Mesothelial cell of epicardium (in vitro differentiated cells): ENCODE measurements around the gene FOXF2. TPM values are rescaled to one million over a fixed set of nuclear protein-coding genes. Genes with fewer than 3 reads are reported as not detected.

ENCODE experiments used
- DNase-seq, 2 experiments: peaks; one replicate each; pipeline ENCODE4 v3.0.0; 2021; ENCODE audit warnings: low spot score in 2 of 2; ENCODE audit not compliant: unreplicated experiment in 2 of 2
- H3K27ac Mint-ChIP-seq: 2 replicates; pipeline ENCODE4 v1.8.0; 2021; ENCODE audit warnings: mixed read lengths
- H3K27me3 Mint-ChIP-seq: 2 replicates; pipeline ENCODE4 v1.8.0; 2021; ENCODE audit warnings: low read depth, mixed read lengths
- H3K36me3 Mint-ChIP-seq: 2 replicates; pipeline ENCODE4 v1.8.0; 2021; ENCODE audit warnings: mixed read lengths
- H3K4me1 Mint-ChIP-seq: 2 replicates; pipeline ENCODE4 v1.8.0; 2021; ENCODE audit warnings: mixed read lengths
- H3K4me3 Mint-ChIP-seq: 2 replicates; pipeline ENCODE4 v1.8.0; 2021; ENCODE audit warnings: mild to moderate bottlenecking, moderate library complexity, mixed read lengths
- H3K9me3 Mint-ChIP-seq: 2 replicates; pipeline ENCODE4 v1.8.0; 2021; ENCODE audit warnings: mixed read lengths
- total RNA-seq: library from RNA; stranded (reverse); gene quantifications from 3 replicates; pipeline ENCODE4 v1.2.1, GENCODE V29; 2021
- TF ChIP-seq, protein P1 (sequence below): fragments of 200-600 bp; sonication (generic); IDR thresholded peaks from one replicate; pipeline ENCODE4 v1.5.0; 2021; ENCODE audit warnings: antibody characterized with exemption; ENCODE audit not compliant: unreplicated experiment

Gene FOXF2
- total RNA-seq, 1 donor from 2014 or later = 0.13 TPM

DNA sequence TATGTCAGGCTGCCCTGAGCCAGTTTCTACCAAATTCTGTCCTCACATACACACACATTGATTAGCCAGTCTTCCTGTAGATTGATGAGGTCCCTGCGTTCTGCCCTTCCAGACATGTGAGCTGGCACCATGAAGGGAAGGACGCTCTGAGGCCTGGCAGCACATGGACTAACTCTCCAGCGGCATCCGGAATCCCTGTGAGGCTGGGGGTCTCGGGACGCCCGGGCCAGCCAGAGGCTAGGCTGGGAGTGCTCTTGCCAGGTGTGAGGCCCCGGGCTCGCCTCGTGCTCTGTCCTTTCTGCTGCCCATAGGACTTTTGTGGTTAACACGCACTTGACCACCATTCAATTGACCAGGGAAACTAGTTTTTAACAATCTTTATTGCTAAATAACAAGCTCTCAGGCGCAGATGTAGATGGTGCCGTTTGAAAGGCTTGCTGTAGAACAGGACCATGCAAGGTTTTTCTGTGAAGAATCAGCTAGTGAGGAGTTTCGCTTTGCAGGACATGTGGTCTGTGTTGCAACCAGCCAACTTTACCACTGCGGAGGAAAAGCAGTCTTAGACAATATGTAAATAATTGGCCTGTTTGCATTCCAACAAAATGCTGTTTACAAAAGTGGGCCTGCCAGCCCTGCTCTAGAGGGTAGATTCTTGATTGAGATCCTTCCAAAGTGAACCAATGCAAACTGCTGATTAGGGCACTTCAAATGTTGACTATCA is 29.3 kb downstream of the FOXF2 start:
- Mint-ChIP-seq H3K4me3 (no peak overlapping the region), H3K27ac (no peak overlapping the region), H3K27me3 (peaks cover 30% of the 10 kb centered on the region), H3K36me3 (no peaks in the 10 kb centered on the region), H3K9me3 (peaks cover 13% of the 10 kb centered on the region), H3K4me1 (no peaks in the 10 kb centered on the region)
- TF ChIP-seq, protein P1, sequence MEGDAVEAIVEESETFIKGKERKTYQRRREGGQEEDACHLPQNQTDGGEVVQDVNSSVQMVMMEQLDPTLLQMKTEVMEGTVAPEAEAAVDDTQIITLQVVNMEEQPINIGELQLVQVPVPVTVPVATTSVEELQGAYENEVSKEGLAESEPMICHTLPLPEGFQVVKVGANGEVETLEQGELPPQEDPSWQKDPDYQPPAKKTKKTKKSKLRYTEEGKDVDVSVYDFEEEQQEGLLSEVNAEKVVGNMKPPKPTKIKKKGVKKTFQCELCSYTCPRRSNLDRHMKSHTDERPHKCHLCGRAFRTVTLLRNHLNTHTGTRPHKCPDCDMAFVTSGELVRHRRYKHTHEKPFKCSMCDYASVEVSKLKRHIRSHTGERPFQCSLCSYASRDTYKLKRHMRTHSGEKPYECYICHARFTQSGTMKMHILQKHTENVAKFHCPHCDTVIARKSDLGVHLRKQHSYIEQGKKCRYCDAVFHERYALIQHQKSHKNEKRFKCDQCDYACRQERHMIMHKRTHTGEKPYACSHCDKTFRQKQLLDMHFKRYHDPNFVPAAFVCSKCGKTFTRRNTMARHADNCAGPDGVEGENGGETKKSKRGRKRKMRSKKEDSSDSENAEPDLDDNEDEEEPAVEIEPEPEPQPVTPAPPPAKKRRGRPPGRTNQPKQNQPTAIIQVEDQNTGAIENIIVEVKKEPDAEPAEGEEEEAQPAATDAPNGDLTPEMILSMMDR = no peak
- peak in 1 of 2 experiments; percentile 14 for DNase-seq

DNA sequence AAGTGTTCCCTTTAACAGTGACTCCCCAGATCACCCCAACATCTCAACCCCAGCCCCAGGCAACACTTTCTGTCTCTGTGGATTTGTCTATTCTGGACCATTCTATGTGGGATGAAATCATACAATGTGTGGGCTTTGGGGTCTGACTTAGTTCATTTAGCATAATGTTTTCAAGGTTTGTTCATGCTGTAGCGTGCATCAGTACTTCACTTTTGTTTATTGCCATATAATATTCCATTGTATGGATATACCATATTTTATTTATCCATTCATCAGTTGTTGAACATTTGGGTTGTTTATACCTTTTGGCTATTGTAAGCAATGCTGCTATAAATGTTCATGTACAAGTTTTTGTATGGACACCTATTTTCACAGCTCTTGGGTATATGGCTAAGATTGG is 31.0 kb downstream of the FOXF2 start:
- Mint-ChIP-seq H3K27me3 (peaks cover 30% of the 10 kb centered on the region), H3K4me3 (no peak overlapping the region), H3K36me3 (no peaks in the 10 kb centered on the region), H3K27ac (no peak overlapping the region), H3K4me1 (no peaks in the 10 kb centered on the region), H3K9me3 (peaks cover 13% of the 10 kb centered on the region)
- TF ChIP-seq, protein P1 = no peak
- no peak for DNase-seq

DNA sequence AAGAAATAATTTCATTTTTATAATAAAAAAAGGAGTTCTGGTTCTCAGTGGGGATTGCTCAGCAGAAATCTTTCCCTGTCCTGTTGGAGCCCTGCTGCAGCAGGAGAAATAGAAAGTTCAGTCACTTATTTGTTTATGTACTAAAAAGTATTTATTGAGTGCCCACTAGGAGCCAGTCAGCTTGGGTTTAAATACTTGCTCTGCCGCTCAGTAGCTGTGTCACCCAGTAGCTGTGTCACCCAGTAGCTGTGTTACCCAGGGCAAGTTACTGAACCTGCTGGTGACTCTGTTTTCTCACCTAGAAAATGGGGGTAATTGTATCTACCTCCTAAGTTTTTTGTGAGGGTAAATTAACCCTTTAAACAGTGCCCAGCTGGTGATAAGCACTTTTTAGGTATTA is 32.9 kb downstream of the FOXF2 start:
- peak in 1 of 2 experiments; percentile 20 for DNase-seq
- peaks cover 13% of the 10 kb centered on the region for H3K9me3 Mint-ChIP-seq
- TF ChIP-seq, protein P1 = no peak
- H3K36me3 Mint-ChIP-seq = no peaks in the 10 kb centered on the region
- no peak overlapping the region for H3K4me3 Mint-ChIP-seq
- H3K27ac Mint-ChIP-seq = no peak overlapping the region
- H3K4me1 Mint-ChIP-seq = no peaks in the 10 kb centered on the region
- peaks cover 42% of the 10 kb centered on the region for H3K27me3 Mint-ChIP-seq

GRCh38 chr6:1423578-1423977 is 34.2 kb downstream of the FOXF2 start:
- TF ChIP-seq, protein P1 = no peak
- peak in 1 of 2 experiments; percentile 1 for DNase-seq
- peaks cover 13% of the 10 kb centered on the region for H3K9me3 Mint-ChIP-seq

GRCh38 chr6:1424306-1424927 is 35.0 kb downstream of the FOXF2 start:
- H3K27ac Mint-ChIP-seq = no peak overlapping the region
- TF ChIP-seq, protein P1 = no peak
- H3K4me3 Mint-ChIP-seq = no peak overlapping the region
- H3K4me1 Mint-ChIP-seq = no peaks in the 10 kb centered on the region
- peak in 1 of 2 experiments; percentile 39 for DNase-seq
- no peaks in the 10 kb centered on the region for H3K36me3 Mint-ChIP-seq
- peaks cover 13% of the 10 kb centered on the region for H3K9me3 Mint-ChIP-seq
- H3K27me3 Mint-ChIP-seq = peaks cover 43% of the 10 kb centered on the region

More at GRCh38 chr6:1423578-1423977, 34.2 kb downstream of the FOXF2 start:
- H3K27ac Mint-ChIP-seq = no peak overlapping the region
- H3K4me1 Mint-ChIP-seq = no peaks in the 10 kb centered on the region
- no peaks in the 10 kb centered on the region for H3K36me3 Mint-ChIP-seq
- peaks cover 43% of the 10 kb centered on the region for H3K27me3 Mint-ChIP-seq
- H3K4me3 Mint-ChIP-seq = no peak overlapping the region
